HK-2 (cell line): ENCODE data around the gene WDR5B.

Experiments used
- DNase-seq: peaks from one replicate; pipeline ENCODE4 v3.0.0-alpha.2; 2018; ENCODE audit not compliant: unreplicated experiment

The WDR5B gene

GRCh38 chr3:122409446-122409845 is 6.4 kb downstream of the WDR5B start:
- DNase-seq = no peak

- no peak for DNase-seq
Observed at GRCh38 chr3:122407946-122408345, 7.9 kb downstream of the WDR5B start.

DNA sequence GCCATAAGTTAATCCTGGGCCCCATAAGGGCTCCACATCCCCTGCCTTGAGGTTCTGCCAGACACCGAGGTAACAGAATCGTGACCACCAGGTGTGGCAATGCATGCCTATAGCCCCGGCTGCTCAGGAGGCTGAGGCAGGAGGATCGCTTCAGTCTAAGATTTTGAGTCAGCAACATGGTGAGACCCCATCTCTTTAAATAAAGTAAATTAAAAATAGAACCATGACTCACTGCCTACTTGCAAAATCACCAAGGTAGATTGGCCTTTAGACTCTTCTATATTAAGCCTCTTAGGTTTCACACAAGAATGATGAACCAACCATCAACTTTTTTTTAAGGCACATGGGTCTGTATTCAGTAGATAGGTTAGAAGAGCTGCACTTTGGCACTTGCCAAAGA is 9.7 kb downstream of the WDR5B start:
- DNase-seq = no peak

DNA sequence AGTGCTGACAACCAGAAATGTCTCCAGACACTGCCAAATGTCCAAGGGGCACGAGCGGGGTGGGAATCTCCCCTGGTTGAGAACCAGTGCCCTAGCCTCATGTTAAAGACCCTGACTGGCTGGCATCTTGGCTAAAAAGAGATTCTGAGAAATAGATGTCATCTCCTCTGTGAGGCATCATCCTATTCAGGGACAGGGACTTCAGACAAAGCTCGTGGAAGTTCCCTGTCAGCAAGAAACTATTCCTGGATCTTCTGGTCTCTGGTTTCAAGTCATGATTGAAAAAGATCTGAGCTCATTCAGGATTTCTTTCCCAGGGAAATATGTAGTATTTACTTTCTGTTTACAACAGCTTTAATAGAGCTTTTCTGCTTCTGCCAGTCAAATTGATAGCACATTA is 10.8 kb downstream of the WDR5B start:
- no peak for DNase-seq

- DNase-seq = no peak
Observed at GRCh38 chr3:122403489-122403888, 12.4 kb downstream of the WDR5B start.

- DNase-seq = no peak
Observed at GRCh38 chr3:122398920-122399319, 16.9 kb downstream of the WDR5B start.

DNA sequence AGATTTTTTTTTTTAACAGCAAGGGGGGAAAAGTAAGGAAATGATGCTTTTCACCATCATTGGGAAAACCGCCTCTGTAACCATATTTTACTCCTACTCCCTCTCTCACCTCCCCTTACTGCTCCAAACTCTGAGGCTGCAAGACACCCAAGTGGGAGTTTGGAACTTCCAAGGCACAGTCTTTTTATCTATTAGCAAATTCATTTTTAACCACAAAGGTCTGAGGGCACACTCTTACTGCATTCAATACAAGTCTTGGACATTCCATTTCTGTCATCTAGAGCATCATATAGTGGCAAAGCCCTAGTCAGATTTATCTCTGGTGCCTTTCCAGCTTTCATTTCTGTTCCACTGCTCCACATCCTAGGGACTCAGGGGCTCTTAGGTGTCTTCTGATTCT is 18.7 kb downstream of the WDR5B start:
- DNase-seq = no peak

GRCh38 chr3:122396511-122396910 is 19.4 kb downstream of the WDR5B start:
- no peak for DNase-seq

DNA sequence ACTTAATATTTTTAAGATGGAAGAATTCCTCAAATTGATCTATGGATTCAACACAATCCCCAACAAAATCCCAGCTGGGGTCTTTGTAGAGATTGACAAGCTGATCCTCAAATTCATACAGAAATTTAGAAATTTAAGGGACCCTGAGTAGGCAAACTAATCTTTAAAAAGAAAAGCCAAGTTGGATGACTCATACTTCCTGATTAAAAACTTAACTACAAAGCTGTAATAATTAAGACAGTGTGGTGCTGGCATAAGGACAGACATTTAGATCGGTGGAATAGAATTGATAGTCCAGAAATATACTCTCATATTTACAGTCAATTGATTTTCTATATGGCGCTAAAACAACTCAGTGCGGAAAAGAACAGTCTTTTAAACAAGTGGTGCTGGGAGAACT is 20.3 kb downstream of the WDR5B start:
- no peak for DNase-seq

DNA sequence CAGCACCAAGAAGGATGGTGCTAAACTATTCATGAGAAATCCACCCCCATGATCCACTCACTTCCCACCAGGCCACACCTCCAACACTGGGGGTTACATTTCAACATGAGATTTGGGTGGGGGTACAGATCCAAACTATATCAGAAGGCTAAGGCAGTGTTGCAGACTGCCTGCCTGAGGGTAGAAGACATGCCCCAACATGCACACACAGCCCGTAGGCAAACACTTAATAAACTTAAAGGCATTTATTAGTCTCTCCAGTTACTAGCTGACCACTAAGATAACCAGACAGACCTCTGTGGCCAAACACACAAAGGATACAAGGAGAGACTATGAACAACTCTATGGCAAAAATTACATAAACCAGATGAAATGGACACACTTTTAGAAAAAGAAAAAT is 21.7 kb downstream of the WDR5B start:
- no peak for DNase-seq

- no peak for DNase-seq
Observed at GRCh38 chr3:122392868-122393844, 22.7 kb downstream of the WDR5B start.

- no peak for DNase-seq
Observed at GRCh38 chr3:122391681-122392446, 24.0 kb downstream of the WDR5B start.

DNA sequence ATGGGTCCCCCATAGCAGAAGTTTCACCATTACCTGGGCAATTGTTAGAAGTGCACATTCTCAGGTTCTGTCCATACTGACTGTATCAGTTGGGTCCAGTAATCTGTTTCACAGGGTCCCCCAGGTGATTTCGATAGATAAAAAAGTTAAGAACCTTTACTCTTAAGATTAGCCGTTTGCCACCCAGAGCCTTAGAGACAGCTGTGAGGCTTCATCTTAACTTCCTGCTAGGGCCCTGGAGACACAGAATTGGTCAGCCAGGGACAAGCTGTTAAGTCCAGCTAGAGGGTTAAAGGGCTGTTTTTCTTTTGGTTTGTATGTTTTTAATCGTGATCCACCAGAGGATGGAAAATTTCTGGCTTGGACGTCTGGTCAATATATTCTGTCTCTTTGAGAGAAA is 25.2 kb downstream of the WDR5B start:
- no peak for DNase-seq

DNA sequence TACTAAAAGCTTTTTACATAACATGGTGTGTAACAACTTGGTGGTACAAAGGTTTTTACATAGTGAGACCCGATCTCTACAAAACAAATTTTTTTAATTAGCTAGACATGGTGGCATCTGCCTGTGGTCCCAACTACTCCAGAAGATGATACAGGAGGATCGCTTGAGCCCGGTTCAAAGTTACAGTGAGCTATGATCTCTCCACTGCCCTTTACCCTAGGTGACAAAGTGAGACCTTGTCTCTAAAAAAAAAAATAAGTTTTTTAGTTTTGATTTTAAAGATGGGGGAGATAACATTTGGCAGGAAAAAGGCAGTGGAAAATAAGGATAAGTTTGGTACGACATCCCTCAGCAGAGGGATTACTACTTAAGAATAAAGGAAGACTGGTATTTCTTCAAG is 26.0 kb downstream of the WDR5B start:
- no peak for DNase-seq

DNA sequence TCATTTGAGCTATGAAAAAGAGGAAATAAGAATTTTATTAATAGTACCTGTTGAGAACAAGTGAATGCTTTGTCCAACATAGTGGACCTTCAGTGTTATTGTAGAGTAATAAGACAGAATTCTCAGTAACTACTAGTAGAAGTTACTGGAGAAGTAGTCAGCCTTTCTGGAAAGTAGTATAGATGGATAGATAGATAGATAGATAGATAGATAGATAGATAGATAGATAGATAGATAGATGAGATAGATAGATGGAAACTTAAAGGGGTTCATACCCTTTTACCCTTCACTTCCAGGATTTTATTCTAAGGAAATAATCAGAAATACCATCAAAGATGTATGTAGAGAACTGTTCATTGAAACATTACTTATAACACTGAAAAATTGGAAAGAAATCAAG is 26.7 kb downstream of the WDR5B start:
- DNase-seq = no peak

GRCh38 chr3:122387709-122388108 is 28.2 kb downstream of the WDR5B start:
- DNase-seq = no peak

DNA sequence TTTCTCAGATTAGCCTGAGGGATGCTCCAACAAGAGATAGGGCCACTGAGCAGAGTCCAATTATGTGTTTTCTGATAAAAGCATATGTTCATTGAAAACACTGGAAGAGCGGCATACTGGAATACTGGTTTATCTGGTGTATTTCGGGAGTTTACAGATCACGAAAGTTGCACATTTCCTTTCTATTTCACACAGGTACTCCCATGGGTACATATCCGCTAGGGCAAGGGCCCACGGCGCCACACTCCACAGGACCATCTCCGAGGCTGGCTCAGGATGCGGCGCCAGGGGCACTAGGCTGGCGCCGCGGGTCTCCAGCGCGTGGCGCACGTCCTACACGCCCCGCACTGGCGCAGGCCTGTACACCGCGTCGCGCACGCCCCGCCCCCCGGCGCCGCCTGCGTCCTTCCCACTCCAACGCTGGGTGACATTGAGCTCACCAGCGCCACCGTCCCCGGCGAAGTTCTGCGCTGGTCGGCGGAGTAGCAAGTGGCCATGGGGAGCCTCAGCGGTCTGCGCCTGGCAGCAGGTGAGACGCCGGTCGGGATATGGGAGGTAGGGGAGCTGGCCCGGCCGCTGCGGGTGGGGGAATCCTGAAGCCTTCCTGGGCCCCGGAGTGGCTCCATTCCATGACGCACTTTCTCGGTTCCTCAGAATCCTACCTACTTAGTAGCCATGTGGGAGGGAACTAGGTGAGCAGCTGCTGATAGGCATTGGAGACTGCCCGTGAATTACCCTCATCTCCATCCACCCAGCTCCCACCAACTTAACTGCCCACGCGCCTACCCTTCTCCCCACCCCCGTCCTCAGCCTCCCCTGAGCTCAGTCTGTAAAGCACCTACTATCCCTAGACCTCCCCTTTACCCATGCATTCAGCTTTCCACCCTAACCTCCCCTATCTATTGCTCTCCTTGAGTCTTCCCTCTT is 31.8 kb downstream of the WDR5B start, which contains the start of gene FAM162A:
Gene FAM162A (plus strand): TSS at position 412 of the 927 bp plus-strand sequence. CDS start 84 bp downstream, at position 496.
- DNase-seq = peak; percentile 98

GRCh38 chr3:122382888-122383666 is 32.8 kb downstream of the WDR5B start, which contains the start of gene MIX23:
Gene MIX23, minus strand, starts transcription at chr3:122383231. Its CDS starts 7 bp downstream, at chr3:122383224.
- peak; percentile 94 for DNase-seq

- no peak for DNase-seq
Observed at GRCh38 chr3:122377975-122378374, 37.9 kb downstream of the WDR5B start.

- no peak for DNase-seq
Observed at GRCh38 chr3:122374034-122374433, 41.8 kb downstream of the WDR5B start.

DNA sequence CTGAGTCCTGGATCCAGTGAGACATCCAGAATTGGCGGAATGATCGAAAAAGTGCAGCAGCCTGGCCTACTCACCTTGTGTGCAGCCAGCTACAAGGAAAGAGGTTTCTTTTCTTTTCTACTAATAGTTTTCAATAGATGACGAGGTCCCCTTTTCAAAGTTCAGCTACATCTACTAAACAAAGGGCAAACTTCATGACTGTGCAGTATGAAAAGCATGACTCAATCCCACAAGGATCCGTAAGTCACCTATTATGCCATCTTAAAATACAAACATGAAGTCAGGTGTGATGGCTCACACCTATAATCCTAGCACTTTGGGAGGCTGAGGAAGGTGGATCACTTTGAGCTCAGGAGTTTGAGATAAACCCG is 49.5 kb downstream of the WDR5B start:
- no peak for DNase-seq
